ENCODE data around the gene ARID2. TPM values are rescaled to one million over a fixed set of nuclear protein-coding genes. Genes with fewer than 3 reads are reported as not detected.

ARID2 gene
- total and polyA plus RNA-seq, 7 donors, result 2.8 to 17.1 (median 12.5) TPM

GRCh38 chr12:45707241-45707857 is 22.2 kb upstream of the ARID2 start:
- Histone ChIP-seq H3K36me3 (ENCODE audit: insufficient read depth in 1 of 2, low read depth in 1 of 2) (no peaks in the 10 kb centered on the region), H3K27me3 (ENCODE audit: insufficient read depth in 3 of 3, low read length in 2 of 3) (no peaks in the 10 kb centered on the region), H3K27ac (no peak overlapping the region), H3K4me3 (no peak overlapping the region), H3K9me3 (no peaks in the 10 kb centered on the region), H3K4me1 (peaks cover 19% of the 10 kb centered on the region)
- DNase-seq, result no peak
- 87 to 92% (median 88%) methylated on average over 10 of the region's 10 CpGs for WGBS, 3 donors
- no peak for TF ChIP-seq CTCF (IDR thresholded peaks at IDR 0.05)
- ATAC-seq, result no peak
- intact Hi-C loops (cut with DNase I), result loop anchor here in 1 of 2 donors (5.0 kb wide), 1 partner anchor 35 kb away; no protein-coding TSS in a partner anchor

GRCh38 chr12:45708363-45708762 is 21.1 kb upstream of the ARID2 start:
- intact Hi-C loops (cut with DNase I), result loop anchor here in 1 of 2 donors (5.0 kb wide), 1 partner anchor 36 kb away; no protein-coding TSS in a partner anchor
- no peaks in the 10 kb centered on the region for H3K36me3 ChIP-seq (ENCODE audit: insufficient read depth in 1 of 2, low read depth in 1 of 2)
- ATAC-seq (no peak), DNase-seq (no peak)
- H3K4me1 ChIP-seq, result peaks cover 19% of the 10 kb centered on the region
- H3K4me3 ChIP-seq, result no peak overlapping the region
- no peak overlapping the region for H3K27ac ChIP-seq
- H3K27me3 ChIP-seq (ENCODE audit: insufficient read depth in 3 of 3, low read length in 2 of 3), result no peaks in the 10 kb centered on the region
- H3K9me3 ChIP-seq, result no peaks in the 10 kb centered on the region
- no peak for TF ChIP-seq CTCF (IDR thresholded peaks at IDR 0.05)

GRCh38 chr12:45708901-45709300 is 20.6 kb upstream of the ARID2 start:
- ATAC-seq (no peak), DNase-seq (no peak)
- peaks cover 16% of the 10 kb centered on the region for H3K4me1 ChIP-seq
- intact Hi-C loops (cut with DNase I), result loop anchor here in 1 of 2 donors (5.0 kb wide), 1 partner anchor 37 kb away; no protein-coding TSS in a partner anchor
- H3K4me3 ChIP-seq, result no peak overlapping the region
- H3K9me3 ChIP-seq, result no peaks in the 10 kb centered on the region
- 69 to 80% (median 71%) methylated on average over 2 of the region's 2 CpGs for WGBS, 3 donors
- no peaks in the 10 kb centered on the region for H3K36me3 ChIP-seq (ENCODE audit: insufficient read depth in 1 of 2, low read depth in 1 of 2)
- H3K27ac ChIP-seq, result no peak overlapping the region
- H3K27me3 ChIP-seq (ENCODE audit: insufficient read depth in 3 of 3, low read length in 2 of 3), result no peaks in the 10 kb centered on the region
- TF ChIP-seq CTCF (IDR thresholded peaks at IDR 0.05), result no peak

- H3K27ac ChIP-seq, result no peak overlapping the region
- no peak for TF ChIP-seq CTCF (IDR thresholded peaks at IDR 0.05)
- no peak for DNase-seq
- H3K4me1 ChIP-seq, result no peaks in the 10 kb centered on the region
- no peaks in the 10 kb centered on the region for H3K9me3 ChIP-seq
- 95 to 97% (median 96%) methylated on average over 4 of the region's 4 CpGs for WGBS, 3 donors
- H3K4me3 ChIP-seq, result no peak overlapping the region
- intact Hi-C loops (cut with DNase I), result no loop called here
- H3K36me3 ChIP-seq (ENCODE audit: insufficient read depth in 1 of 2, low read depth in 1 of 2), result no peaks in the 10 kb centered on the region
- no peak for ATAC-seq
- H3K27me3 ChIP-seq (ENCODE audit: insufficient read depth in 3 of 3, low read length in 2 of 3), result no peaks in the 10 kb centered on the region
Measured at GRCh38 chr12:45712319-45712718, 17.2 kb upstream of the ARID2 start.

- Histone ChIP-seq H3K4me3 (no peak overlapping the region), H3K4me1 (no peaks in the 10 kb centered on the region), H3K9me3 (no peaks in the 10 kb centered on the region), H3K27me3 (ENCODE audit: insufficient read depth in 3 of 3, low read length in 2 of 3) (no peaks in the 10 kb centered on the region), H3K36me3 (ENCODE audit: insufficient read depth in 1 of 2, low read depth in 1 of 2) (no peaks in the 10 kb centered on the region), H3K27ac (no peak overlapping the region)
- intact Hi-C loops (cut with DNase I), result no loop called here
- no peak for TF ChIP-seq CTCF (IDR thresholded peaks at IDR 0.05)
- DNase-seq (no peak), ATAC-seq (no peak)
- WGBS, 3 donors, result 95 to 98% (median 97%) methylated on average over 2 of the region's 2 CpGs
Measured at GRCh38 chr12:45713078-45713477, 16.4 kb upstream of the ARID2 start.

Measured in psoas muscle (tissue), 8 donors.